ENCODE results near the gene GNB1.

Gene GNB1

DNA sequence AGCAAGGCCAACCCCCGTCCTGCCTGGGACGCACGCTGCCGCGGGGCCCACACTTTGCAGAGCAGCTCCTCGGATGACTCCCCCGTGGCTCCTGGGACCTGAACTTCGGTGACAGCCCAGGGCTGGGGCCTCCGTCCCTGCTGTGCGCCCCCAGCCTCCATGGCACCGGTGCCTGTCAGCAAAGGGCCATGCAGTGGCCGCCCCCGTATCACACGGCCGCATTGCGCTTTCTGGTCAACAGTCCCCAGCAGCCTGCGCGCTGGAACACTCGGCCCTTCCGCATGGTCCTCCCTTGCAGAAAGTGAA is 130.6 kb downstream of the GNB1 start:
- no peak for DNase-seq (ENCODE audit: low read depth, low spot score)
- no peak overlapping the region for H3K9ac ChIP-seq (ENCODE audit: insufficient read length)
- no peak overlapping the region for H3K27ac ChIP-seq
- H3K36me3 ChIP-seq (ENCODE audit: insufficient read depth, low read length): peaks cover 76% of the 10 kb centered on the region
- H3K4me3 ChIP-seq: no peak overlapping the region
- TF ChIP-seq POLR2AphosphoS5 (IDR thresholded peaks at IDR 0.05; ENCODE audit: borderline replicate concordance, low read depth, low read length): no peak
- no peak for TF ChIP-seq EZH2 (IDR thresholded peaks at IDR 0.05)
- no peak for TF ChIP-seq FOXP2 (optimal IDR thresholded peaks at IDR 0.05; ENCODE audit: control extremely low read depth, extremely low read length, insufficient read depth)
- H3K9me3 ChIP-seq (ENCODE audit: low read depth, low read length): no peaks in the 10 kb centered on the region

DNA sequence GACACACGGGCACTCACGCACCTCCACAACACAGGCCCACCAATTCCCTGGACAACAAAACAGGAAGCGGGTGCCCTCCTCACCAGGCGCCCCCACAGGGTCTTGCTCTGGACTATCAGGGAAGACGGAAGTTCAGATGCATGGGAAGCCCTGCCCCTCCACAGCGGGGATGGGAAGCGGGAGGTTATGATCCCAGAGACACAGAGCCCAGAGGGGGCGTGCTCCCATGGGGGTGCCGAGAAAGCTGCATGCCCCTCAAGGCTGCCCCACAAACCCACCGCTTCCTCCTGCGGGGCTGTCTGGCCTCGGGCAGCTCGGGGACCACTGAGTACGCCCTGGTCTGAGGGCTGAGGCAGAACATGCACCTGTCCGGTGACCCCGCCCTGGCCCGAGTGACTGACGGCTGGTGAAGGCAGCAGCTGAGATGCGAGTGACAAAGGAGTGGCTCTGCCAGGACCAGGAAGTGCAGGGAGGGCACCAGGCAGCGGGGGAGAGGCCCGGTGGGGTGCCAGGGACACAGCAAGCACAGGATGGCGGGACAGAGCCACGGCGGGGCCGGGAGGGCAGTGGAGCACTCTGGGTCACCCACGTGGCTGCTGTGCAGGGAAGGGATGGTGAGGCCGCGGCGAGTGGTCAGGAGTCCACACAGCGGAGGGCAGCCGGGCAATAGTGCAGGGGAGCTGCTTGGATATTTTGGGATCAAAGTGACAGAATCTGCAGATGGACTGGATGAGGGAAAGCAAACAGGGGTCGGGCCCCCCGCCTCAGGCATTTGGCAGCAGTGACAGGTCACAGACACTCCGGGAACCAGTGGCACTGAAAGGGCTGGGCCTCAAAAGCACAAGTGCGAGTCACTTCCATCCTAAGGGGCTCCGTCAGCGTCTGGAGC is 131.2 kb downstream of the GNB1 start:
- no peak overlapping the region for H3K27ac ChIP-seq
- H3K4me3 ChIP-seq: no peak overlapping the region
- no peaks in the 10 kb centered on the region for H3K9me3 ChIP-seq (ENCODE audit: low read depth, low read length)
- H3K36me3 ChIP-seq (ENCODE audit: insufficient read depth, low read length): peaks cover 74% of the 10 kb centered on the region
- H3K9ac ChIP-seq (ENCODE audit: insufficient read length): no peak overlapping the region
- TF ChIP-seq EZH2 (IDR thresholded peaks at IDR 0.05): no peak
- no peak for TF ChIP-seq POLR2AphosphoS5 (IDR thresholded peaks at IDR 0.05; ENCODE audit: borderline replicate concordance, low read depth, low read length)
- TF ChIP-seq FOXP2 (optimal IDR thresholded peaks at IDR 0.05; ENCODE audit: control extremely low read depth, extremely low read length, insufficient read depth): no peak
- no peak for DNase-seq (ENCODE audit: low read depth, low spot score)

DNA sequence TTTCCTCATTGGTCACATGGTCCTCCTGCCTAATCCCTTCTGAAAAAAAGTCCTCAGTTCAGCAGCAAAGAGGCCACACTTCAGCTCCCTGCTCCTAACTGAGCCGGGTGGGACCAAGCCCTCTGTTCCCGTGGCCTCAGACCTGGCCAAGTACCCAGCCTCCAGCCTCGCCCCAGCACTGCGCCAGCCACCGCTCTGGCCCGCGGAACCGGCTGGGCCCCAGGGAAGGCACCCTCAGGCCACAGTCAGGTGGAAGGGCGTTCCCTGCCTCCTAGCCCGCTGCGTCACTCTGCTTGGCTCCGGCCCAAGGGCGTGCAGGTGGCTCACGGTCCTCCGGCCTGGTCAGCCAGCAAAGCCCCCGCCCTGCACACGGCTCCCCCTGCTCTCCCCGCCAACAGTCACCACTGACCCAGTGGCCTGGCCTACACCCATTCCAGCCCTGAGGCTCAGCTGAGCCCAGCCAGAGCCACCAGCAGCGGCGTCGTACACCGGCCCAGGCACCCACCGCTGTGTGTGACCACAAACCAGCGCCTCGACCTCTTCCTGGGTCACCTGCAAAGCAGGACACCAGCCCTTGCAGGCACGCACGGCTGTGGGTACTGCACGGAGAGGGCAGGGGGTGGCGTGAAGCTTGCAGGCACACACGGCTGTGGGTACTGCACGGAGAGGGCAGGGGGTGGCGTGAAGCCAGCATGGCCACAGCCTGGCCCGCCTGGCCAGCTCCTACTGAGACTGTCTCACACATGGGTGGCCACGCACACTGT is 132.0 kb downstream of the GNB1 start:
- TF ChIP-seq EZH2 (IDR thresholded peaks at IDR 0.05): no peak
- no peak for TF ChIP-seq POLR2AphosphoS5 (IDR thresholded peaks at IDR 0.05; ENCODE audit: borderline replicate concordance, low read depth, low read length)
- TF ChIP-seq FOXP2 (optimal IDR thresholded peaks at IDR 0.05; ENCODE audit: control extremely low read depth, extremely low read length, insufficient read depth): no peak
- Histone ChIP-seq H3K9me3 (ENCODE audit: low read depth, low read length) (no peaks in the 10 kb centered on the region), H3K4me3 (no peak overlapping the region), H3K36me3 (ENCODE audit: insufficient read depth, low read length) (peaks cover 76% of the 10 kb centered on the region), H3K9ac (ENCODE audit: insufficient read length) (no peak overlapping the region), H3K27ac (peak overlapping the region; percentile 31; the same call in 1 of the 2 replicates)
- no peak for DNase-seq (ENCODE audit: low read depth, low spot score)

DNA sequence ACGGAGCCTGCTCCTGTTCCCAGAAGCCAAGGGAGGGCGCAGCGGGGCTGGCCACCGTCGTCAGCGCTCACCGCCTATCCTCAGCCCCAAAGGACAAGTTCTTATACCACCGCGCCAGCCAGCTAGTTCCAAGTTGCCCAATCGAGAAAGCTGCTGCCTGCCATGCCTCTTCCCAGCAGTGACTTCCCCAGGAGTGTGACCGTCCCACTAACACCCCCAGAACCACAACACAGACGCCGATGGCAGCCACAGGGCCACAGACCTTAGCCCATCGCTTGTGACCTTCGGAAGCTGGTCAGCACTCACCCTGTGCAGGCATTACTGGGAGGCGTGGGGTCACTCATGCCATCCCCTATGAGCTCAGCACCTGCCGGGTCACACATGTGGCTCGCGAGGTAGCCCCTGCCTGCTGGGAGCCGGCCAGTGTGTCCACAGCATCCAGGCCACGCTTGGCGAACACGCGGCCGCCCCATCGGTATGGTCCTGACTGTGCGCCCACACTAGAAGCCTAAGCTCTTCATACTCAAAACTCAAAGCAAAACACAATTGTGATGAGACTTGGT is 132.7 kb downstream of the GNB1 start:
- Histone ChIP-seq H3K27ac (peak overlapping the region; percentile 31; the same call in 1 of the 2 replicates), H3K36me3 (ENCODE audit: insufficient read depth, low read length) (peaks cover 77% of the 10 kb centered on the region), H3K9me3 (ENCODE audit: low read depth, low read length) (no peaks in the 10 kb centered on the region), H3K4me3 (no peak overlapping the region), H3K9ac (ENCODE audit: insufficient read length) (no peak overlapping the region)
- DNase-seq (ENCODE audit: low read depth, low spot score): no peak
- TF ChIP-seq FOXP2 (optimal IDR thresholded peaks at IDR 0.05; ENCODE audit: control extremely low read depth, extremely low read length, insufficient read depth) (no peak), EZH2 (IDR thresholded peaks at IDR 0.05) (no peak), POLR2AphosphoS5 (IDR thresholded peaks at IDR 0.05; ENCODE audit: borderline replicate concordance, low read depth, low read length) (no peak)

DNA sequence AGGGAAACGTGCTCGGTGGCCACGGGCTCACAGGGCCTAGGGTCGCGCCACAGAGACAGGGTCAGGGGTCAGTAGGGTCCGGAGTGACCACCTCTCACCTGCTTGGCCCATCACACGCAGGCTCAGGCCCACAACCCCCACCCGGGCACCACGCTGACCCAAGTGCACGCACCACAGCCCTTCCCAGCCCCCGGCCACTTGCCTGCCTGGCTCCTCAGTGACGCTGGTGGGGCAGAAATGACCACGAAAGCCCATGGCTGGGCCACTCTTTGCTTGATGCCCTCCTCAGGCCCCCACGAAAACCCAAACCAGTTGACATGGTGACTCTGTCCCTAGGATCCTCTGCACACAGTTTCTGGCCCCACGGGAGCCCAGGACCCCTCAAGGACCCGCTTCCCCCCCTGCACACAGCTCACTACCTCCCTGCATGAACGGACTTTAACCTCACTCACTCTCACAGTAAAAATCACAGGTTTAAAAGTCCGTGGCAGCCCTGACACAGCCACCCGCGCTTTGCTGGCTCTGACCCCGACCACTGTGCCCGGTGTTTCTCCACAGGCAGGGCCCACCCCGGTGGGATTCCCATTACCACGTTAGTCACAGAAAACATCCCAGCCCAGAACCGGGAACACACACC is 133.3 kb downstream of the GNB1 start:
- peaks cover 73% of the 10 kb centered on the region for H3K36me3 ChIP-seq (ENCODE audit: insufficient read depth, low read length)
- no peak overlapping the region for H3K4me3 ChIP-seq
- H3K27ac ChIP-seq: no peak overlapping the region
- DNase-seq (ENCODE audit: low read depth, low spot score): no peak
- TF ChIP-seq FOXP2 (optimal IDR thresholded peaks at IDR 0.05; ENCODE audit: control extremely low read depth, extremely low read length, insufficient read depth): no peak
- no peak for TF ChIP-seq POLR2AphosphoS5 (IDR thresholded peaks at IDR 0.05; ENCODE audit: borderline replicate concordance, low read depth, low read length)
- no peak for TF ChIP-seq EZH2 (IDR thresholded peaks at IDR 0.05)
- H3K9ac ChIP-seq (ENCODE audit: insufficient read length): no peak overlapping the region
- H3K9me3 ChIP-seq (ENCODE audit: low read depth, low read length): no peaks in the 10 kb centered on the region

DNA sequence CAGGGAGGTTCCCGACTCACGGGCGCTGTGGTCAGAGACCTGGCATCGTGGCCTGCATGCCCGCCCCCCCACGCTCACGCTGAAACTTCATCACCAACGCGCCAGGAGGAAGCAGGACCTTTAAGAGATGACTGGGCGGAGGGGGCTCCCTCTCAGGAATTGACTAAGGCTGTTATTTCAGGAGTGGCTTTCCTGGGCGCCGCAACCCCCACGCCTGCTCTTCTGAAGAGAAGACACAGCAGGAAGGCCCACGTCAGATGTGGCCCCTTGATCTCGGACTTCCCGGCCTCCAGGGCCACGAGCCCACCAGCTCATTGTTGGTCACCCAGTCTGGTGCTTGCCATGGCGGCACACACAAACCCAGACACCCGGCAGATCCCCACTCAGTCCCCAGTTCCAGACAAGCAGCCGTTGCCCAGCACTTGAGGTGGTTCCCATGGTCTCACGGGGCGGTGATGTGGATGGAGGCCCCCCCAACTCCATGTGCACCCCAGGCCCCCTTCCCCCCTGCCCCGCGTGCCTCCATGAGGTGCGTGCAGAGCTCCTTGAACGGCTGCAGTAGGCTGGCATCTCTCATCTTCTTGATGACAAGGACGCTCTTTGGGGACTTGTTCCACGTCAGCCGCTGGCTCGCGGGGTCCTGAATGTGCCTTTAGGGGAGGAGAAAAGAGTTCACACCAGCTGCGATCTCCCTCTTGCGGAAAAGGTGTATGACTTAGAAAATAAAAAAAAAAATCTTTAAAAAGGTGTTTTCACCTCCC is 134.0 kb downstream of the GNB1 start:
- Histone ChIP-seq H3K9ac (ENCODE audit: insufficient read length) (no peak overlapping the region), H3K4me3 (no peak overlapping the region), H3K27ac (no peak overlapping the region), H3K36me3 (ENCODE audit: insufficient read depth, low read length) (peaks cover 67% of the 10 kb centered on the region), H3K9me3 (ENCODE audit: low read depth, low read length) (no peaks in the 10 kb centered on the region)
- TF ChIP-seq EZH2 (IDR thresholded peaks at IDR 0.05): no peak
- TF ChIP-seq POLR2AphosphoS5 (IDR thresholded peaks at IDR 0.05; ENCODE audit: borderline replicate concordance, low read depth, low read length): no peak
- no peak for TF ChIP-seq FOXP2 (optimal IDR thresholded peaks at IDR 0.05; ENCODE audit: control extremely low read depth, extremely low read length, insufficient read depth)
- no peak for DNase-seq (ENCODE audit: low read depth, low spot score)

DNA sequence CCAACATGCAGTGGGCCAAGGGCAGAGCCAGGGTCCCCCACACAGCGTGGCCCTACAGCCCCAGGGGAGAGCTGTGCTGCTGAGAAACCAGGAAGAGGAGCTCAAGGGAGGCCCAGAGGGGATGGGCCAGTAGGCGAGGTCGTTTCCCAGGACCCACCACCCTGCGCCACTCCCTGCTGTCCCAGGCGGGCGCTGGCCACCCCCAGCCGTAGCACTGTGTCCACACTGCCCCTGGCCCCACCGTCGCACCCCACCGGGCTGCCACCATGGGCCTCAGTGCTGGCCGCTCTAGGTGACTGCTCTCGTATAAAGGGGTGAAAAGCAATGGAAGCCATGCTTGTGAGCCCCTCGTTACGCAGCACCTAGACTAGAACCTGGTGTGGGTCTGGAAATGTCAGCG is 135.0 kb downstream of the GNB1 start:
- DNase-seq (ENCODE audit: low read depth, low spot score): no peak
- Histone ChIP-seq H3K27ac (no peak overlapping the region), H3K9ac (ENCODE audit: insufficient read length) (no peak overlapping the region), H3K36me3 (ENCODE audit: insufficient read depth, low read length) (peaks cover 58% of the 10 kb centered on the region), H3K9me3 (ENCODE audit: low read depth, low read length) (no peaks in the 10 kb centered on the region), H3K4me3 (no peak overlapping the region)
- TF ChIP-seq FOXP2 (optimal IDR thresholded peaks at IDR 0.05; ENCODE audit: control extremely low read depth, extremely low read length, insufficient read depth) (no peak), POLR2AphosphoS5 (IDR thresholded peaks at IDR 0.05; ENCODE audit: borderline replicate concordance, low read depth, low read length) (no peak), EZH2 (IDR thresholded peaks at IDR 0.05) (no peak)
